ENCODE results near the gene SLC25A17.

The SLC25A17 gene

DNA sequence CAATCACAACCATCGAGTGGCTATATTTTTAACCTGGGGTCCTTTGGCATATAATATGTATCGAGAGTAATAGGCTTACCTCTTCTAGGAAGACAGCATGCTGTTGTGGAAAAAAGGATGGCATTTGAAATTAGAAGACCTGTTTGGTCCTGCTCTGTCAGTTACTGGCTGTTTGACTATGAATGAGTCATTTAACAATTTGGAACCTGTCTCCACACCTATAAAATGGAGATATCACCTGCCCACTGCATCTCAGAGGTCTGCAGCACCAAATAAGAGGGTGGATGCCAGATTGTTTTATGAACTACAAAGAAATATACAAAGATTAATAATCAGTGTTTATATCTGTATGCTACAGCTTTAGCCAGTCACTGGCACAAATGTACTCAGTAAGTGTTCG is 60.8 kb downstream of the SLC25A17 start:
- Histone ChIP-seq H3K27me3 (no peaks in the 10 kb centered on the region), H3K36me3 (no peaks in the 10 kb centered on the region), H3K9me3 (no peaks in the 10 kb centered on the region), H3K27ac (no peak overlapping the region), H3K4me3 (no peak overlapping the region), H3K4me1 (peaks cover 0 to 5% (median 1%) of the 10 kb centered on the region in 4 donors)
- TF ChIP-seq, protein P1, sequence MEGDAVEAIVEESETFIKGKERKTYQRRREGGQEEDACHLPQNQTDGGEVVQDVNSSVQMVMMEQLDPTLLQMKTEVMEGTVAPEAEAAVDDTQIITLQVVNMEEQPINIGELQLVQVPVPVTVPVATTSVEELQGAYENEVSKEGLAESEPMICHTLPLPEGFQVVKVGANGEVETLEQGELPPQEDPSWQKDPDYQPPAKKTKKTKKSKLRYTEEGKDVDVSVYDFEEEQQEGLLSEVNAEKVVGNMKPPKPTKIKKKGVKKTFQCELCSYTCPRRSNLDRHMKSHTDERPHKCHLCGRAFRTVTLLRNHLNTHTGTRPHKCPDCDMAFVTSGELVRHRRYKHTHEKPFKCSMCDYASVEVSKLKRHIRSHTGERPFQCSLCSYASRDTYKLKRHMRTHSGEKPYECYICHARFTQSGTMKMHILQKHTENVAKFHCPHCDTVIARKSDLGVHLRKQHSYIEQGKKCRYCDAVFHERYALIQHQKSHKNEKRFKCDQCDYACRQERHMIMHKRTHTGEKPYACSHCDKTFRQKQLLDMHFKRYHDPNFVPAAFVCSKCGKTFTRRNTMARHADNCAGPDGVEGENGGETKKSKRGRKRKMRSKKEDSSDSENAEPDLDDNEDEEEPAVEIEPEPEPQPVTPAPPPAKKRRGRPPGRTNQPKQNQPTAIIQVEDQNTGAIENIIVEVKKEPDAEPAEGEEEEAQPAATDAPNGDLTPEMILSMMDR (IDR thresholded peaks at IDR 0.05), result no peak
- intact Hi-C loops (cut with DNase I; ENCODE audit: low total_unique reads), result no loop called here
- DNase-seq, result no peak

DNA sequence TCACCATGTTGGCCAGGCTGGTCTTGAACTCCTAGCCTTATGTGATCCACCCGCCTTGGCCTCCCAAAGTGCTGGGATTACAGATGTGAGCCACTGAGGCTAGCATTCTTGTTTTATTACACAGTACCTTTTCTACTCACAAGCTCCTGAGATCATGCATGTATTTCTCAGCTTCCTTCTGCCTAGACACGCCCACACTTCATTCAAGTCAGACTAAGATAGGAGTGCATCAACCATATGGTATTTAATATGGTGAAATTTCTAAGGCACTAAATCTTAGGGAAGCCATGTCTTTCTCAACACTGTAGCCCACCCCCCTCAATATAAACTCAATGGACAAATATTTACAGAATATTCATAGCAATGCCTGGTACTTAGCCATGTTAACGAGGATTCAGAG is 62.1 kb downstream of the SLC25A17 start:
- Histone ChIP-seq H3K27ac (no peak overlapping the region), H3K27me3 (no peaks in the 10 kb centered on the region), H3K9me3 (no peaks in the 10 kb centered on the region), H3K36me3 (no peaks in the 10 kb centered on the region), H3K4me1 (peaks cover 0 to 5% (median 1%) of the 10 kb centered on the region in 4 donors), H3K4me3 (no peak overlapping the region)
- intact Hi-C loops (cut with DNase I; ENCODE audit: low total_unique reads), result no loop called here
- no peak for DNase-seq
- TF ChIP-seq, protein P1 (IDR thresholded peaks at IDR 0.05), result no peak

DNA sequence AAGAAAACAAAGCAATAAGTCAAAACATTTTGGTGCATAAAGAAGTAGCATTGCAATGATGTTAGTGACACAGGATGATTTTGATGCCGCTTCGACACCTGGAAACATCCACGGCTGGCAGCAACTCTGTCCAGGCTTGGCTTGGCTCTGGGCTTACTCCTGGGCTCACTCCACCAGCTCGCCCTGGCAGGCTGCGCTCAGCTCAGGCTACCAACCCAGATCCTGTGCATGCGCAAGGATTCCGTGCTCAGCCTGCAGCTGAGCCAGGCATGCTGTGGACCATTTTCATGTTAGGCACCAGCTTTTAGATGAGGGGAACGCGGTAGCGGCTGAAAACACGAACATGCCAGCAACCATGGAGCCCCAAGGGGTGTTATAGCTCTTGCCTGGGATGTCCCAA is 66.0 kb downstream of the SLC25A17 start:
- no peak for DNase-seq
- H3K27ac ChIP-seq, result no peak overlapping the region
- intact Hi-C loops (cut with DNase I; ENCODE audit: low total_unique reads), result no loop called here
- H3K9me3 ChIP-seq, result peaks cover 0 to 4% (median 0%) of the 10 kb centered on the region in 3 donors
- no peaks in the 10 kb centered on the region for H3K27me3 ChIP-seq
- H3K4me1 ChIP-seq, result no peaks in the 10 kb centered on the region
- TF ChIP-seq, protein P1 (IDR thresholded peaks at IDR 0.05), result no peak
- H3K4me3 ChIP-seq, result no peak overlapping the region
- H3K36me3 ChIP-seq, result no peaks in the 10 kb centered on the region

DNA sequence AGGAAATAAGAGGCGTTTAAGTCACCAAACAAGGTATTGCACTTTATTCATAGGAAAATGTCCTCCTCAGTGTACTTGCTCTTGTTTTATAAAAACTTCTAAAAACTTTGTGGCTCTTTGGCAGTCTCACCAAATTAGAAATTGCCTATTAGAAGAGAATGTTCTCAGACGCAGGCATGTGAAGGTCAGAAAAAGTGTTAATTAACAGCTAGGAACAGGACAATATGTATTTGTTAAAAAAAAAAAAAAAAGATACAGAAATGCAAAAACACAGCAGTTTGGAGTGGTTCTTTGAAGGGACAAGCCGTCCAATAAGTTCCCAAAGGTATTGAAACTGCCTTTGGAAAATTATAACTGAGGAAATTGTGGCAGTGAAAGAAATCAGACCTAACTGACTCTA is 67.9 kb downstream of the SLC25A17 start:
- Histone ChIP-seq H3K9me3 (peaks cover 0 to 4% (median 0%) of the 10 kb centered on the region in 3 donors), H3K36me3 (no peaks in the 10 kb centered on the region), H3K4me1 (no peaks in the 10 kb centered on the region), H3K27me3 (no peaks in the 10 kb centered on the region), H3K27ac (no peak overlapping the region), H3K4me3 (no peak overlapping the region)
- no peak for DNase-seq
- intact Hi-C loops (cut with DNase I; ENCODE audit: low total_unique reads), result no loop called here
- TF ChIP-seq, protein P1 (IDR thresholded peaks at IDR 0.05), result no peak

DNA sequence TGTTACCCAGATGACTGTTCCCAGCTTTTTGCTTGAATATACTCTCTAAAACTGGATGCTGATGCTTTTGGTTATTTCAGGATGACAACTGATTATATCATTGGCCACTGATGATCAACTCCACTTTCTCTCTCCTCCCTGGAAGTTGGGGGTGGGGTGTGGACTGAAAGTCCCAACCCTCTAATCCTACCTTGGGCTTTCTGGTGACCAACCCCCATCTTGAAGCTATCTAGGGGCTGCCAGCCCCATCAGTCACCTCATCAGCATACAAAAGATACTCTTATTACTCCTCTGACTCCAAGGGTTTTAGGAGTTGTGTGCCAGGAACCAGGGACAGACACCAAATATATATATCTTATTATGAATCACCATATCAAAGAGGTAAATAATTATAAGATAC is 69.3 kb downstream of the SLC25A17 start:
- no peak for DNase-seq
- intact Hi-C loops (cut with DNase I; ENCODE audit: low total_unique reads), result no loop called here

More for the DNA sequence above, 69.3 kb downstream of the SLC25A17 start:
- Histone ChIP-seq H3K27ac (no peak overlapping the region), H3K27me3 (no peaks in the 10 kb centered on the region), H3K4me3 (no peak overlapping the region), H3K36me3 (no peaks in the 10 kb centered on the region), H3K4me1 (no peaks in the 10 kb centered on the region), H3K9me3 (peaks cover 0 to 4% (median 0%) of the 10 kb centered on the region in 3 donors)
- TF ChIP-seq, protein P1 (IDR thresholded peaks at IDR 0.05), result no peak
